ENCODE measurements around the gene DGCR6L. TPM values are rescaled to one million over a fixed set of nuclear protein-coding genes. Genes with fewer than 3 reads are reported as not detected.
"Not testable (repeated sequence)": the region's sequence is repeated elsewhere in the genome, so short reads cannot be mapped to it uniquely, and the experiment has no call there.

DGCR6L gene
- total RNA-seq, 1 donor from 2014 or later: 56.9 TPM

DNA sequence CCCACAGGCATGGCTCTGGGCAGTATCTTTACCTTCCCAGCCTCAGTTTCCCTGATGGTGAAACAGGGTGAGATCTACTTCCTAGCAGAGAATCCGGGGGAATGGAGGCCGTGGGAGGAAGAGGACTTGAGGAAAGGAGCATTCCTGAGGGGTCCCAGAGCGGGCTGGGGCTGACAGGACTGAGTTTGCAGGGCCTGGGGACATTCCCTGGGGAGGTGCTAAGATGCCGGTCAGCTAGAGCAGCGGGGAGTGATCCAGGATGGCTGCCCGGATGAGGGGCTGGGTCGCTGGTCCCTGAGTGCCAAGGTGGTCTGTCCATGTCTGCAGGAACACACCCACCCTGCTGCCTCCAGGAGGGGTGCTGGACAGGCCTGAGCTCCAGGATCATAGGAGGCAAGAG lies 43.4 kb downstream of the DGCR6L start:
- DNase-seq (ENCODE audit: low read depth): no peak
- H3K4me3 ChIP-seq (ENCODE audit: low read depth, low read length): no peak overlapping the region
- TF ChIP-seq CTCF (conservative IDR thresholded peaks at IDR 0.05; ENCODE audit: low read depth, low read length): no peak

DNA sequence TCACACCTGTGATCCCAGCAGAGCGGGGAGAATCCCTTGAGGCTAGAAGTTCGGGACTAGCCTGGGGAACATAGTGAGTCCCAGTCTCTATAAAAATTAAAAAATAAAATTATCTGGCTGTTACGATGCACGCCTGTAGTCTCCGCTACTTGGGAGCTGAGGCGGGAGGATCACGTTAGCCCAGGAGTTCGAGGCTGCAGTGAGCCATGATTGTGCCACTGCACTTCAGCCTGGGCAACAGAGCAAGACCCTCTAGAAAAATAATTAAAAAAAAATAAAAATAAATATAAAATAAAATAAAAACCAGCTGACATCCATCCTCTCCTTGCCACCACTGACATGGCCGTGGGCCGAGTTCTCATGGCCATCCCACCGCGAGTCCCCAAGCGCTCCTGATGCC lies 44.0 kb downstream of the DGCR6L start:
- TF ChIP-seq CTCF (conservative IDR thresholded peaks at IDR 0.05; ENCODE audit: low read depth, low read length): no peak
- H3K4me3 ChIP-seq (ENCODE audit: low read depth, low read length): no peak overlapping the region

DNA sequence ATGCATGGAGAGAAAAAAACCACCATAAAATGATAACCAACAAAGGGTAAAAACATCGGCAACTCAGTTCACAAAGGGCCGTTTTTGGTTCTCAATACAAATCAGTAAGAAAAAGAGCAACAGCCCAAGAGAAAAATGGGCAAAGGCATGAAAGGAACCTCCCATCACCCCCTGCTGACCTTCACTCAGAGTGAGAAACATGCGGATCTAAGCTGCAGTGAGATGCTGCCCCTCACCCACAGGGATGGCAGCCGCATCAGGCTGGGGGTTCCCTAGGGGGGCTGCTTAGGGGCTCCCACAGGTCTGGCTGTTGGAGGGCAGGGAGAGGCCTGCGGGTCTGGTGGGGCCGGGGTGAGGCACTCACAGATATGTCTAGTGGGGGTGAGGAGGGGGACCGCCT lies 44.5 kb downstream of the DGCR6L start:
- not testable (repeated sequence) for H3K4me3 ChIP-seq (ENCODE audit: low read depth, low read length); DNase-seq (ENCODE audit: low read depth)

More for the DNA sequence above, 44.0 kb downstream of the DGCR6L start:
- no peak for DNase-seq (ENCODE audit: low read depth)

DNA sequence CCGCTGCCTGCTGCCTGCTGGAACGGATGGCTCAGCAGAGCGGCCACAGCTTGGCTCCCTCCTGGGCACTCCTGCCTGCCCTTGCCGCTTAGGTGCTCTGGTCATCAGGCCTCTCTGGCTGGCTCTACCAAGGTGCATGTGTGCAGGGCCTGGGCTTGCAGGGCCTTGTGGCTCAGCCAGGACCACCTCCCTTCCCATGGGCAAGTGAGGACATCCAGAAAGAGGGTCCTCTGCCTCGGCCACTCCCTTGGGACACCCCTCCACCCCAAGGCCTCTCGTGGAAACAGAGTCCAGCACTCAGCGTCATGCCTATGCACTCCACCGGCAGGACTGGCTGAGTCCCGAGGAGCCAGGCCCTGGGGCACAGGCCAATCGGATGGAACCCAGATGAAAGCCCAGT lies 45.5 kb downstream of the DGCR6L start:
- H3K4me3 ChIP-seq (ENCODE audit: low read depth, low read length); DNase-seq (ENCODE audit: low read depth): not testable (repeated sequence)

GRCh38 chr22:20273758-20274181 lies 46.1 kb downstream of the DGCR6L start:
- no peak for TF ChIP-seq CTCF (conservative IDR thresholded peaks at IDR 0.05; ENCODE audit: low read depth, low read length)
- DNase-seq (ENCODE audit: low read depth): no peak
- no peak overlapping the region for H3K4me3 ChIP-seq (ENCODE audit: low read depth, low read length)

DNA sequence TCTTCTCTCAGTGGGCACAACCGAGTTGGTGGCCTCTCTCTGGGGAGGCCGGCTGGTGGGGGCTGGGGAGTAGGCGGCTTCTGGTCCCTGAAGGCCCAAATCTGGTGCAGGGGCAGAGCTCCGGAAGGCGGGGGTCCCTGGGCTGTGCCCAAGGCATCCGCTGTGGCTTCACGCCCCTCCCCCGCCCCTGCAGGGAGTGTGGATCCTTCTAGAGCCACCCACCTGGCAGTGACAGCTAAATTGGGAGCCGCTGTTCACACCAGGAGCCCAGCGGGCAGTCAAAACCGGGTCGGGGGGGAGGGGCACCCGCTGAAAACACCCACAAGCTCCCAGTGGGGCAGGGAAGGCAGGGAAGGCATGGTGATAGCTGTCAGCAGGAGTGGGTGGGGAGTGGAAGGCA lies 47.2 kb downstream of the DGCR6L start:
- TF ChIP-seq CTCF (conservative IDR thresholded peaks at IDR 0.05; ENCODE audit: low read depth, low read length): no peak
- H3K4me3 ChIP-seq (ENCODE audit: low read depth, low read length): no peak overlapping the region
- DNase-seq (ENCODE audit: low read depth): no peak

- no peak for TF ChIP-seq CTCF (conservative IDR thresholded peaks at IDR 0.05; ENCODE audit: low read depth, low read length)
- H3K4me3 ChIP-seq (ENCODE audit: low read depth, low read length): no peak overlapping the region
- no peak for DNase-seq (ENCODE audit: low read depth)
These were observed 47.7 kb downstream of the DGCR6L start for GRCh38 chr22:20272174-20272573.

GRCh38 chr22:20271114-20271994 lies 48.5 kb downstream of the DGCR6L start:
- H3K4me3 ChIP-seq (ENCODE audit: low read depth, low read length): no peak overlapping the region
- no peak for TF ChIP-seq CTCF (conservative IDR thresholded peaks at IDR 0.05; ENCODE audit: low read depth, low read length)
- no peak for DNase-seq (ENCODE audit: low read depth)

DNA sequence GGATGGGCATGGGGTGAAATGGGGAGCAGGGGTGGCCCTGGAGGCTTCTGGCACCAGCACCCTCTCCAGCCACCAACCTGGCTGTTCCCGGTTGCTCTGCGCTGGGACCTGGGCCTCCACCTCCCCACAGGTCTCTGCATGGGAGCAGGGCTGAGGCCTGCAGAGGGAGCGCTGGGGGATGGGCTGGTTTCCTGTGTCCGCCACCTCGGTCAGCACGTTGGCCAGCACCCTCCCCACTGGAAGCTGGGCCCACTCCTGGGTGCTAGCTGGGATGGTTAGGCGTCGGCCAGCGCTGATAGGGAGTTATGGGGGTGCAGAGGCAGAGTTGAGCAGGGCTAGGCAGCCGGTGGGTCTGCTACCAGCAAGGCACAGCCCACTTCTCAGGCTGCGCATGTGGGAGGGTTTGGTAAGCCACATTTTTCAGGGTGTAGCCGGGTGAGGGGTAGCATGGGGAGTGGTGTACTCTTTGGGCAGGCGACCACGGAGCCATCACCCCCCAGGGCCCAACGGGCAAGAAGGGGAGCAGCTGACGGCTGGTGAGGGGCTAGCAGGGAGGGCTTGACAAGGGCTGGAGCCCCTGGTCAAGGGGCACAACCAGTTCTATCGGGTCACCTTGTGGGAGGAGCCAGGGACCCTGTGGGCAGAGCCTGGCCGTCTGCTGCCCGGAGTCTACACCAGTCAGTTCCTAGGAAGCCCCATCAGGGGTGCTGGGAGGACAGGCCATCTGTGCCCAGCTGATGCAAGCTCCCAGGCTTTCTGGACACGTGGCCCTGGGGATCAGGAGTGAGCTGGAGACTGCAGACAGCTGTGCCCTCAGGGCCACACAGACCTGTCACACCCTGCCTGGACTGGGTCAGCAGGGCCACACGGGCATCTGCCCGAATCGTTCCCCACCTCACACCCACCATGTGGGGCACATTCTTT lies 49.4 kb downstream of the DGCR6L start:
- H3K4me3 ChIP-seq (ENCODE audit: low read depth, low read length); DNase-seq (ENCODE audit: low read depth): not testable (repeated sequence)

- not testable (repeated sequence) for DNase-seq (ENCODE audit: low read depth); H3K4me3 ChIP-seq (ENCODE audit: low read depth, low read length)
These were observed 50.2 kb downstream of the DGCR6L start for GRCh38 chr22:20269673-20270072.

GRCh38 chr22:20269201-20269600 lies 50.7 kb downstream of the DGCR6L start:
- H3K4me3 ChIP-seq (ENCODE audit: low read depth, low read length); DNase-seq (ENCODE audit: low read depth): not testable (repeated sequence)
